Measurements from ENCODE around the gene ZNF710.

GRCh38 chr15:90024406-90024805 lies 23.3 kb downstream of the ZNF710 start:
- no peak for TF ChIP-seq POLR2AphosphoS5 (IDR thresholded peaks at IDR 0.05; ENCODE audit: low read depth, low read length)
- TF ChIP-seq POLR2A (IDR thresholded peaks at IDR 0.05; ENCODE audit: low read depth, low read length), result no peak
